Uterus (tissue), 4 donors: ENCODE data around the gene POLR3E. TPM values are rescaled to one million over a fixed set of nuclear protein-coding genes. Genes with fewer than 3 reads are reported as not detected.

Experiments
- DNase-seq, 2 donors: peaks; one replicate each; pipeline ENCODE4 v3.0.0-alpha.2; 2019 to 2020
- H3K27ac ChIP-seq, 2 donors: fragments of 200-600 bp; sonication (generic); 1 replicate in 1 of 2; 2 replicates in 1 of 2; pipeline ENCODE4 v1.5.1; 2016 to 2018
- H3K27me3 ChIP-seq, 2 donors: fragments of 200-600 bp; sonication (generic); one replicate each; pipeline ENCODE4 v1.5.1; 2018 to 2019; ENCODE audit warnings: control low read depth in 1 of 2
- H3K36me3 ChIP-seq, 2 donors: fragments of 200-600 bp; sonication (generic); one replicate each; pipeline ENCODE4 v1.5.1; 2019; ENCODE audit warnings: control low read depth in 1 of 2
- H3K4me1 ChIP-seq, 2 donors: fragments of 200-600 bp; sonication (generic); one replicate each; pipeline ENCODE4 v1.5.1; 2018 to 2019; ENCODE audit warnings: control low read depth in 1 of 2
- H3K4me3 ChIP-seq, 2 donors: fragments of 200-600 bp; sonication (generic); 1 replicate in 1 of 2; 2 replicates in 1 of 2; pipeline ENCODE4 v1.5.1; 2018 to 2019; ENCODE audit warnings: mild to moderate bottlenecking in 1 of 2
- H3K9me3 ChIP-seq, 2 donors: fragments of 200-600 bp; sonication (generic); one replicate each; pipeline ENCODE4 v1.5.1; 2019; ENCODE audit warnings: control low read depth in 1 of 2
- POLR2A ChIP-seq, 2 donors: fragments of 450-650 bp; IDR thresholded peaks; one replicate each; pipeline ENCODE4 v1.6.1; 2016; ENCODE audit warnings: antibody characterized with exemption in 2 of 2, mild to moderate bottlenecking in 1 of 2, moderate library complexity in 1 of 2
- intact Hi-C: fragments of 100-400 bp; cut with DNase I; formaldehyde crosslinking; loops from one replicate; pipeline ENCODE4 v1.15.1; 2023; ENCODE audit warnings: low total_unique reads
- total RNA-seq, 4 donors: library from RNA; depleted of rRNA in 3 of 4; stranded (reverse); fragments of >200 nt in 3 of 4; gene quantifications; one replicate each; pipeline versions ENCODE4 v1.1.0 to v1.2.4, GENCODE V29; 2014 to 2023
- TF ChIP-seq, protein P1 (sequence below), 4 experiments: fragments of 200-600 bp in 2 of 4; fragments of 450-650 bp in 2 of 4; sonication (generic) in 2 of 4; IDR thresholded peaks; one replicate each; pipeline ENCODE4 v1.5.1; 2016 to 2019; ENCODE audit warnings: antibody characterized with exemption in 4 of 4, mild to moderate bottlenecking in 2 of 4, moderate library complexity in 1 of 4
- donor health status: DM: yes; HTN: yes; CAD: no.

Gene POLR3E
- total RNA-seq, 4 donors from 2014 or later: 45.1 to 179 (median 64.5) TPM

DNA sequence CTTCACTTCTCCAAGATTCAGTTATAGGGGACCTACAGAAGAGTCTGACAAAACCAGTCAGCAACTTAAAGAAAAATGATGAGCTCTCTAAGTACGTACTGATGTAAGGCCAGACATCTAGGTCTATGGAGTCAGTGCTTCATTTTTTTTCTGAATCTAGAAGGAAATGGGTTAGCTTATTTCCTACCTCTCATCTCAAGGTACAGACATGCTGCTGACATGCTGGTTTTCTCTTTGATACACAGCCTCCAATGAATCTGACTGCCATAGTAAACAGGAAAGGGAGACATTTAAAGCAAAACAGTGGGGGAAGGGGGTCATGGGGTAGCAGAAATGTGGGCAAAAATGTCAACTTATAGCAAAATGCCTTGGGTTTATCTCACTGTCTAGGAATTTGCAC, 60.8 kb downstream of the POLR3E start:
- intact Hi-C loops: no loop called here
- no peak for DNase-seq
- Histone ChIP-seq H3K27me3 (no peaks in the 10 kb centered on the region), H3K36me3 (no peaks in the 10 kb centered on the region), H3K27ac (no peak overlapping the region), H3K9me3 (no peaks in the 10 kb centered on the region), H3K4me3 (no peak overlapping the region), H3K4me1 (no peaks in the 10 kb centered on the region)
- no peak for TF ChIP-seq POLR2A (IDR thresholded peaks at IDR 0.05)
- TF ChIP-seq, protein P1, sequence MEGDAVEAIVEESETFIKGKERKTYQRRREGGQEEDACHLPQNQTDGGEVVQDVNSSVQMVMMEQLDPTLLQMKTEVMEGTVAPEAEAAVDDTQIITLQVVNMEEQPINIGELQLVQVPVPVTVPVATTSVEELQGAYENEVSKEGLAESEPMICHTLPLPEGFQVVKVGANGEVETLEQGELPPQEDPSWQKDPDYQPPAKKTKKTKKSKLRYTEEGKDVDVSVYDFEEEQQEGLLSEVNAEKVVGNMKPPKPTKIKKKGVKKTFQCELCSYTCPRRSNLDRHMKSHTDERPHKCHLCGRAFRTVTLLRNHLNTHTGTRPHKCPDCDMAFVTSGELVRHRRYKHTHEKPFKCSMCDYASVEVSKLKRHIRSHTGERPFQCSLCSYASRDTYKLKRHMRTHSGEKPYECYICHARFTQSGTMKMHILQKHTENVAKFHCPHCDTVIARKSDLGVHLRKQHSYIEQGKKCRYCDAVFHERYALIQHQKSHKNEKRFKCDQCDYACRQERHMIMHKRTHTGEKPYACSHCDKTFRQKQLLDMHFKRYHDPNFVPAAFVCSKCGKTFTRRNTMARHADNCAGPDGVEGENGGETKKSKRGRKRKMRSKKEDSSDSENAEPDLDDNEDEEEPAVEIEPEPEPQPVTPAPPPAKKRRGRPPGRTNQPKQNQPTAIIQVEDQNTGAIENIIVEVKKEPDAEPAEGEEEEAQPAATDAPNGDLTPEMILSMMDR (IDR thresholded peaks at IDR 0.05): no peak

DNA sequence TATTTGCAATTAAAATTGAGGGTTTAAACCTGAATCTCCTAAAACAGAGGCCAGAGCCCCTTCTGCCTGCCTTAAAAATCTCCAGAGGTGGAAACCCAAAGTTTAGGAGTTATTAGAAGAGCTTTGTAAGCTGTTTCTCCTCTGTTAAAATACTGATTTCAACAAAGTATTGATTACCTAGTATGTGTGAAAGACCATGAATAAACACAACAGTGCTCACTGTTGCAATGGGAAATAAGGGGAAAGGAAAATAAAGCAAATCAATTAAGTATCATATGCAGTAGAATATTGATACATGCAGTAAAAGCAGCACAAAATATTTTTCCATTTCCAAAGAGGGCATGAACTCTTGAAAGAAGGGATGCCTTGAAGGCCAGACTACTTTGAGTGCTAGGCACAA, 62.5 kb downstream of the POLR3E start:
- H3K27ac ChIP-seq: no peak overlapping the region
- H3K4me3 ChIP-seq: no peak overlapping the region
- H3K36me3 ChIP-seq: no peaks in the 10 kb centered on the region
- no peaks in the 10 kb centered on the region for H3K27me3 ChIP-seq
- intact Hi-C loops: no loop called here
- DNase-seq: no peak
- no peaks in the 10 kb centered on the region for H3K9me3 ChIP-seq
- no peak for TF ChIP-seq POLR2A (IDR thresholded peaks at IDR 0.05)
- TF ChIP-seq, protein P1 (IDR thresholded peaks at IDR 0.05): no peak
- no peaks in the 10 kb centered on the region for H3K4me1 ChIP-seq

DNA sequence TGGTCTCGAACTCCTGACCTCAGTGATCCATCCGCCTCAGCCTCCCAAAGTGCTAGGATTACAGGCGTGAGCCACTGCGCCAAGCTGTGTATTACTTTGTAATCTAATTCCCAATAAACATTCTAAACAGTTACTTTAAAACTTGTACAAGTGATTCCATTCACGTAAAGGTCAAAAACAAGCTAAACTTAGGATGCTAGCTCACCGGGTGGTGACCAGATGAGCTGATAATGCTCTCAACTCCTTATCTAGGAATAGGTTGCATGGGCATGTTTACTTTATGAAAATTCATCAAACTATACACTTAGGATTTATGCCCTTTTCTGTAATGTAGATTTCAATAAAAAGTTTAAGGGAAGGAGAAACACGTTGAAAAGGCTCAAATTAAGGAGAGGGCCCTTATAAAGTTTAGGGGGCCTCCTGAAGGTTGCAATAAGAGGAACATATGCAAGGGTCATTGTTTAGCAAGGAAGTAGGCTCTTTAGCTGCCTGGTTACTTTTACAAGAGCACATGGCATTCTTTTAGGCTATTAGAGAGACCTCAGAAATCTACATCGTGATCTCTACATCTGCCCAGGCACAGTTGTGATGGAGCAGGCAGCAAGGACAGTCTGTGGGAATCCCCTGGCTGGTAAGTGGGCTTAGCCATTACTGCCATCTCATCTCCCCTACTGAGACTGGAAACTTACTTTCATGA, 63.9 kb downstream of the POLR3E start:
- no peaks in the 10 kb centered on the region for H3K36me3 ChIP-seq
- no peaks in the 10 kb centered on the region for H3K27me3 ChIP-seq
- no peak for DNase-seq
- intact Hi-C loops: no loop called here
- H3K27ac ChIP-seq: no peak overlapping the region
- H3K9me3 ChIP-seq: no peaks in the 10 kb centered on the region
- H3K4me1 ChIP-seq: no peaks in the 10 kb centered on the region
- no peak overlapping the region for H3K4me3 ChIP-seq
- no peak for TF ChIP-seq POLR2A (IDR thresholded peaks at IDR 0.05)
- TF ChIP-seq, protein P1 (IDR thresholded peaks at IDR 0.05): no peak

DNA sequence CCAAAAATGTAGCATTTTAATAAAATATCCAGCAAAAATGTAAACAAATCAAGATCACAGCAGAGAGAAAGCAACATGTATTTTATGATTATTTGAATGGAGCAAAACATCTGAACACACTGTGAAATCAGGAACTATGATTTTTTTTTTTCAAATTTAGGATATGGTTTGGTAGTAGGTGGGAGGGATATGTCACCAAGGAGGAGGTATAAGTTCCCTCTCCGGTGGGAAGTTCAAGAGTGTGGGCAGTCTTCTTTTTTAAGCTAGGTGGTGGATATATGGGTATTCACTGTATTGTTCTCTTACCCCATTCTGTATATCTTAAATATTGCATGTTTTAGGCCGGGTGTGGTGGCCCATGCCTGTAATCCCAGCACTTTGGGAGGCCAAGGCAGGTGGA, 67.0 kb downstream of the POLR3E start:
- peaks cover 0 to under 1% of the 10 kb centered on the region in 2 donors for H3K4me1 ChIP-seq
- H3K27ac ChIP-seq: no peak overlapping the region
- intact Hi-C loops: no loop called here
- DNase-seq: no peak
- TF ChIP-seq, protein P1 (IDR thresholded peaks at IDR 0.05): no peak
- TF ChIP-seq POLR2A (IDR thresholded peaks at IDR 0.05): no peak
- no peaks in the 10 kb centered on the region for H3K9me3 ChIP-seq
- H3K27me3 ChIP-seq: no peaks in the 10 kb centered on the region
- H3K4me3 ChIP-seq: no peak overlapping the region
- no peaks in the 10 kb centered on the region for H3K36me3 ChIP-seq

DNA sequence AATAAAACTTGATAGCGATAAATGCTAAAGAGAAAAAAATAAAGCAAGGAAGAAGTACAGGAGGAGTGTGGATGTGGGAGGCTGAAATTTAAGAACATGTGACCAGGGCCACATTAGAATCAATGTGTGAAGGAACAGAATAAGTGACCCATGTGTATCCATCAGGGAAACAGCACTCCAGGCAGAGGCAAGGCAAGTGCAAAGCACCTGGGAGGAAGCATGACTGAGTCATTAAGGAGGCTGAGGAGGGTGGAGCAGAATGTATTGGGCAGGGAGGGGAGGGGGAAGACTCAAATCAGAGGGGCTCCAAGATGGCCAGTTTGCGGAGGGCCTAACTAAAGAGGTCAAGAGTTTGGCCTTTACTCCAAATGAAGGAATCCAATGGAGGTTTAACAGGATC, 69.2 kb downstream of the POLR3E start:
- TF ChIP-seq, protein P1 (IDR thresholded peaks at IDR 0.05): no peak
- TF ChIP-seq POLR2A (IDR thresholded peaks at IDR 0.05): no peak
- peaks cover 0 to 9% of the 10 kb centered on the region in 2 donors for H3K4me1 ChIP-seq
- intact Hi-C loops: no loop called here
- no peaks in the 10 kb centered on the region for H3K9me3 ChIP-seq
- no peaks in the 10 kb centered on the region for H3K27me3 ChIP-seq
- H3K27ac ChIP-seq: no peak overlapping the region
- no peaks in the 10 kb centered on the region for H3K36me3 ChIP-seq
- no peak overlapping the region for H3K4me3 ChIP-seq
- DNase-seq: no peak
